B cell (primary cell): ENCODE data around the gene WBP2.

Experiments used
- CTCF ChIP-seq: fragments of 200-600 bp; IDR thresholded peaks from one replicate; pipeline ENCODE4 v1.8.0; 2022; ENCODE audit warnings: antibody characterized with exemption, mild to moderate bottlenecking
- EZH2 ChIP-seq: IDR thresholded peaks from 2 replicates; pipeline ENCODE4 v1.6.1; 2012; ENCODE audit warnings: borderline replicate concordance, low read depth, mild to moderate bottlenecking, moderate library complexity, low read length; ENCODE audit not compliant: insufficient read depth, poor library complexity, severe bottlenecking

- TF ChIP-seq EZH2, result no peak
- TF ChIP-seq CTCF, result no peak
Observed at GRCh38 chr17:75809631-75810111, 45.5 kb downstream of the WBP2 start.
